DMS53 treated with DMSO at 0.1 percent for 48 hours (cell line): ENCODE measurements around the gene MYCBPAP.

Experiments
- DNase-seq: peaks from one replicate; lab custom pipeline; 2025; ENCODE audit not compliant: unreplicated experiment; lab: John Stamatoyannopoulos, UW

The MYCBPAP gene

DNA sequence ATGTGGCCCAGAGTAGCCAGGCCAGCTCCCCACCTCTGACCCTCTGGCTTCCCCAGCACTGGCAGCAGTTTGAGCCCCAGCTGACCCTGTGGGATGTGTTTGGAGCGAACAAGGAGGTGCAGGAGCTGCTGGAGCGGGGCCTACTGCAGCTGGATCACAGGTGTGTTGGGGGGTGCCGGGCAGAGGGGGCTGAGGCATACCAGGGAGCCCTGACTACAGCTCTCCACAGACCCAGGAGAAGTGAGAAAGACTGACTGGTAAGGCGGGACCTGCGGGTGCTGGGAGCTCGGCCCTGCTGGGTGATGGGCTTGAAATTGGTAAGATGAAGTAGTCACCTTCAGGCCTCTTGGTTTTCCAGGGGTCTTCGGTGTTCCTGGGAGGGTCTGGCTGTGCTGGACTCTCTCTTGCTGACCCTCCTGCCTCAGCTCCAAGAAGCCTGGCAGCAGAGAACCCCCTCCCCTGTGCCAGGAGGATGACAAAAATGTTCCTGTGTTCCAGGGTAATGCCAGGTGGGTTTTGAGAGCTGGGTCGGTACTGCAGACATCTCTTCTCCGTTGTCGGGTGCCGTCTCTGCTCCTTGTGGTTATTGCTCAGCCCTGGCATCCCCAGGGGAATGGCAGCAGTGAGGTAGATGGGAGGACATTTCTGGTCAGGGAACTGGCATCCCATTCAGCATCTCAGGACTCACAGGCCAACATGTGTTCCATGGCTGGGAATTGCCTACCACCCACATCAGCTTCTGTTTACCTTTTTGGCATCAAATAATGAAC lies 23.7 kb upstream of the MYCBPAP start:
- DNase-seq: no peak

DNA sequence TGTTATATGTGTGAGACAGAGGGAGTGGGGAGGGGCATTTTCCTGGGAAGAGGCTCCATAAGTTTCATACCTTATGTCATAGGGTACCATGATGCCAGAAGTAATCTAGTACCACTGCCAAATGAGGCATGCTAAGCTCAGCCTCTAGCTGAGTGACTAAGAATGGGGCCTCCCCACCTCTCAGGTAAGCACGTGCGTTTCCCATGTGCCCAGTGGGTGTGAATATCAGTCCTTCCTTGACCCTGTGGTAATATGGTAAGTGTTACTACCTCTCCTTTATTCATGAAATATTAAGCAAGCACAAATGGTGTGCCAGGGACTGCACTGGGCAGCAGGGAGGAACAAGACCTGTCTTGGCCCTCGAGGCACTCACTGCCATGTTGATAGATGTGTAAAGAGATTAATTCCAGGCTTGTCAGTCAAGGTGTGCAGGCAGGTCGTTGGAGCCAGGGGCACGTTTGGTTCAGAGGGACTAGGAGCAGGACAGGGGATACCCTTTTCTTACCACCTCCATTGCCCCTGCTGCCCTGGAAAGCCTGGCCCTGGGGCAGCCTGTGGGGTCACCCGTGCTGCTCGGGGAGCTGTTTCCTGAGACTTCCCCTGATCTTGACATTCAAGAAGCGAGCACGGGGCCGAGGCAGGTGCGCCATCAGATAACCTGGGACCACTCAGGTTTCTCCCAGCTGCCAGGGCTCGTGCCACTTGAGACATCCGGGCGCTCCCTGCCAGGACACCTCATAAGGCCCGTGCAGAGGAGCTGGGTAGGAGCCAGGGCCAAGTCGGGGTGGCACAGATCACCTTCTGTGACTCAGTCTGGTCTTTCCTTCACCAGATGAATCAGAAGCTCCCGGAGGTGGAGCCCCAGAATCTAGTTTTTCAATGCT lies 20.8 kb upstream of the MYCBPAP start:
- no peak for DNase-seq

DNA sequence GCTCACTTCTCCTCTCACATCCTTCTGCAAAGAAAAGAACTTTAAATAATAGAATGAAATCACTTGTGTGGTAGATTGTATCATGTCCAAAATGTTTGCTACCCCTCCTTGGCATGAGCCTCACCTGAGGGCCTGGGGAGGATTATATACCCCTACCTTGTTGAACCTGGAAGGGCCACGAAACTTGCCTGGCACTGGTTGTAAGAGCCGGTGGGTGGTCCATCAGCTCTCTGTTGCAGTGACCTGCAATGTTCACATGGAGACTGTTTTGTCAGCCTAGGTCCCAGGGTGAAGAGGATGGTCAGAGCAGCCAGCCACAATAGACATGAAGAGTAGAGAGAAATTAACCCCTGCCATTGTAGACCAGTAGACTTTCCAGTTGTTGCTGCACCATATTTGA lies 19.4 kb upstream of the MYCBPAP start:
- DNase-seq: no peak

DNA sequence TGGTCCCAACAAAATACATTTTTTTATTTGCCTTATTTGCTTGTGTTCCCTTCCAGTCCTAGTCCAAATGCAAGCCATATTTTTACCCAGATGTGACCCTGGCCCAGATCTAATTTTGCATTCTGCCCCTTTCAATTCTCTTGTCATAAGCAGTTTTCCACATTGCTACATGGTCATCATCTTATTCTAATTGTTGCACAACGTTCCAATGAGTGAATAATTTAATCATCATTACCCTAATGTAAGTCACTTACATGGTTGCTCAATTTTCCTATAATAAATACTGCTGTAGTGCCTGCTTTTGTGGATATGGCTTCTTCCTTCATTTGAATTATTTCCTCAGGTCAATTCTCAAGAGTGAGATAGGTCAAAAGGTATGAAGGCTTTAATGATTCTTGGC lies 16.7 kb upstream of the MYCBPAP start:
- DNase-seq: no peak

DNA sequence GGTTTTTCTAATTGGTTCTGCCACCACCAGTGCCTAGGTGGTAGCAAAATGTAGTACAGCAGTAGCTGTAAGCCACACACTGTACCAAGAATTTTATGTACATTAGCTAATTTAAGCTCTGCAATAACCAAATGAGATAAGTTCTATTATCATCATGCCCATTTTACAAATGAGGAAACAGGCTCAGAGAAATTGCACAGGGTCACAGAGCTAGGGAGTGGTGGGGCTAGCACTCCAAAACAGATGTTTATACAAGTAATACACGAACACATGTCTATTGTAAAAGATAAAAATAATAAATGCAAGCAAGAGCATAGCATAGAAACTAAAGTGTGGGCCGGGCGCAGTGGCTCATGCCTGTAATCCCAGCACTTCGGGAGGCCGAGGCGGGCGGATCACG lies 16.0 kb upstream of the MYCBPAP start:
- no peak for DNase-seq

DNA sequence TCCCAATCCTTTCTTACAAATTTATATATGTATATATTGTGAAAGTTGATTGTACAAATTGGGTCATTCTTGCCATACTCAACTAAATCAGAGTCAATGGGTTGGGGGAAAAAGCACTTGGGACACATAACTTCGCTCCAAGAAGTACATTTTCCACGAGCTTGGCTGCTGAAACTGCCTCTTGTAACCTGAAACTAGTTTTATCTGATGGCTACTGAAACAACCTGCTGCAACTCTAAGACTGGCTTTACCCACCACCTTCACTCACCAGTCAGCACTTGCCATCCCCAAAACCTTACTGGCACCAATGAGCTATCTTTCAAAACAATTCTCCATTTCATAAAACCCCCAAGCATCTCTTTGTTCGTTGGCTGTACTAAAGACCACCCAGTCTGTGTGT lies 14.5 kb upstream of the MYCBPAP start:
- no peak for DNase-seq

DNA sequence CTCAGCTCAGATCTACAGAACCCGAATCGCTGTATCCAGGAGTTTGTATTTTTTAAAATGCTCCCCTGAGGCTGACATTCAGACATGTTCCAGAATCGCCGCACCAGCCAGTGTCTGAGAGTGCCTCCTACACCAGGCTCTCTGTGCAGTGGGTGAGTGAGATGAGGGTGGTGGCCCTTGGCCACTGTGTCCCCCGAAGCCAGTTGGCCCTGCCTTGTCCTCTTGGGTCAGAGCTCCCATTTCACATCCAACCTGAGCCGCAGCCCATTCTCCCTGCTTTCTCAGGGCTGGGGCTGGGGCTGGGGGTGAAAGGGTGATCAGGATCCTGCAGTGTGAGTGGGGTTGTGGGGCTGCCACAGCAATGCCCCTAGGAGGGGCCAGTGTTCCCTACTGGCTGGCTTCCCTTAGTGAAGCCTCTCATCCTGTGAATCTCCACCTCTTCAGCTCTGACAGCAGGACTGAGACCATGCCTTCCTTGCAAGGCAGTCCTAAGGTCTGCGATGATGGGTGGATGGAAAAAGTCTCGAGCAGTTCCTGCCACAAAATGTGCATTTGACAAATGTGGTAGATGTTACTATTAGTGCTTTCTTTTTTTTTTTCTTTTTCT lies 12.9 kb upstream of the MYCBPAP start:
- no peak for DNase-seq

DNA sequence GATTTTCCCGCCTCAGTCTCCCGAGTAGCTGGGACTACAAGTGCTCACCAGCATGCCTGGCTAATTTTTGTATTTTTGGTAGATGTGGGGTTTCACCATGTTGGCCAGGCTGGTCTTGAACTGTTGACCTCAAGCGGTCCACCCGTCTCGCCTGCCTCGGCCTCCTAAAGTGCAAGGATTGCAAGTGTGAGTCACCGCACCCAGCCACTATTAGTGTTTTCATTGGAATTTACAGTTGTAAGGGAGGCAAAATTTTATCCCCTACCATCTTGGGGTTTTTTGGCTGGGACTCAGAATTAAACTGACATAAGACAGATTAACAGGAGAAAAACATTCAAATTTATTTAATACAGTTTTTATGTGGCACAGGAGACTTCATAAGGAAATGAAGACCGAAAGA lies 12.3 kb upstream of the MYCBPAP start:
- DNase-seq: no peak

DNA sequence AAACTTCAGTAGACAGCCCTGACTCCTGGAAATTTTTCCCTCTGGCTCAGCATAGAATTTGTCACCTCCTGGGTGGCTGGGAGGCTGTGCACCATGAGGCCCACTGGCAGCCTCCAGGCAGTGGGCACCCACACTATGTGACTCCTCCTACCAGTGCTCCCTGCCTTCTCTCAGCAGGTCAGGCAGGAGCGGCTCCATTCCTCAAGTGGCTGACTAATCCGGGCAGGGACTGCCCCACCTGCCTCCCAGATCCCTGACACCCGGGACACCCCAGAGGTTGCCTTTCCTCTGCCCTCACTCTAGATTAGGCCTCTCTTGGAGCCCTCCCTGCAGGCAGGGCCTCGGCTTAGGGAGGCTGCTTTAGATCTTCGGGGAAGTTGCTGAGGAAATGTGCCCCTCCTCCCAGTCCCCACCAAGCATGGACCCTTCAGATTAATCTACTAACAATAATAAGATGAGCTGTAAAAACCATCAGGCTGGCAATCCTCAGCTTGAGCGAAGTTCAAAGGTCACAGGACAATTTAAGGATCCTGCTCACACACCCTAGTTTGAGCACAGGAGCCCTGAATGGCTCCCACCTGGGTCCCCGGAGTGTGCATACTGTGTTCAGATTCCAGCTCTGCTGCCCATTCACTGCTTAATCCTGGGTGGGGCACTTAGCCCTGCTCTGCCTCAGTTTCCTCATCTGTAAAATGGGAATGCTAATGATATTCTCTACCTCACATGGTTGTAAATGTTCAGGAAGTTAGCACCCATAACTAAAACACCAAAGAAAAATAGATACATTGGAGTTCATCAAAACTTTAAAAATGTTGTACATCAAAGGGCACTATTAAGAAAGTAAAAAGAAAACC lies 10.0 kb upstream of the MYCBPAP start:
- peak; percentile 42 for DNase-seq

DNA sequence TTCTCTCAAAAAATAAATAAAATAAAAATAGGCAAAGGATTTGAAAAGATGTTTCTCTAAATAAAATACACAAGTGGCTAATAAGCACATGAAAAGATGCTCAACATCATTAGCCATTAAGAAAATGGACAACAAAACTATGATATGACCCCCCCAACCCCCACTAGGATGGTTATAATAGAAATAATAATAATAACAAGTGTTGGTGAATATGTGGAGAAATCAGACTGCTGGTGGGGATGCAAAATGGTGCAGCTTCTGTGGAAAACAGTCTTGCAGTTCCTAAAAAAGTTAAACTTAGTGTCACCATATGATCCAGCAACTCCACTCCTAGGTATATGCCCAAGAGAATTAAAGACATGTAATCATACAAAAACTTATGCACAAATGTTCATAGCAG lies 9.0 kb upstream of the MYCBPAP start:
- no peak for DNase-seq

DNA sequence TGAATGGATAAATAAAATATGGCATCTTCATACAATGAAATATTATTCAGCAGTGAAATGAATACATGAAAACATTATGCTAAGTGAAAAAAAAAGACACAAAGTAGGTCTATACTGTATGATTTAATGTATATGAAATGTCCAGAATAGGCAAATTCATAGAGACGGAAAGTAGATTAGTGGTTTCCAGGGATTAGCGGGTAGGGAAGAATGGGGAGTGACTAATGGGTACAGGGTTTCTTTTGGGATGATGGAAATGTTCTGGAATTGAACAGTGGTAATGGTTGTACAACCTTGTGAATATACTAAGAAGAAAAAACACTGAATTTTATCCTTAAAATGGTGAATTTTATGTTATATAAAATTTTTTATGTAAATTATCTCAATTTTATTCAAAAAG lies 8.5 kb upstream of the MYCBPAP start:
- DNase-seq: no peak

DNA sequence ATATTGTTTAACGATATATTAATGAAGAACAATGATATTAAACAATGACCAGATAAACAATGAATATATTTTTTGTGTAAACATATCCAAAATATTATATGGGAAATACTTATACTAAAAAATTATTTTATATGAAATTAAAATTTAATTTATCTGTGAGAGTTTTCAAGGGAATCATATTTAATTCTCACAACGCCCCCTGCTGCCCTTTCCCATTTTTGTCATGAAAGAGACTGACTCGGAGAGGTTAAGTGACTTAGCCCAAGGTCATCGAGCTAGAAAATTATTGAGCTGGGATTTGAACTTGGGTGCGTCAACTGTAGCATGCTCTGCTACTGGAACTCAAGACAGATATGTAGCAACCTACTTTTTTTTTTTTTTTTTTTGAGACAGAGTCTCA lies 7.2 kb upstream of the MYCBPAP start:
- DNase-seq: no peak

DNA sequence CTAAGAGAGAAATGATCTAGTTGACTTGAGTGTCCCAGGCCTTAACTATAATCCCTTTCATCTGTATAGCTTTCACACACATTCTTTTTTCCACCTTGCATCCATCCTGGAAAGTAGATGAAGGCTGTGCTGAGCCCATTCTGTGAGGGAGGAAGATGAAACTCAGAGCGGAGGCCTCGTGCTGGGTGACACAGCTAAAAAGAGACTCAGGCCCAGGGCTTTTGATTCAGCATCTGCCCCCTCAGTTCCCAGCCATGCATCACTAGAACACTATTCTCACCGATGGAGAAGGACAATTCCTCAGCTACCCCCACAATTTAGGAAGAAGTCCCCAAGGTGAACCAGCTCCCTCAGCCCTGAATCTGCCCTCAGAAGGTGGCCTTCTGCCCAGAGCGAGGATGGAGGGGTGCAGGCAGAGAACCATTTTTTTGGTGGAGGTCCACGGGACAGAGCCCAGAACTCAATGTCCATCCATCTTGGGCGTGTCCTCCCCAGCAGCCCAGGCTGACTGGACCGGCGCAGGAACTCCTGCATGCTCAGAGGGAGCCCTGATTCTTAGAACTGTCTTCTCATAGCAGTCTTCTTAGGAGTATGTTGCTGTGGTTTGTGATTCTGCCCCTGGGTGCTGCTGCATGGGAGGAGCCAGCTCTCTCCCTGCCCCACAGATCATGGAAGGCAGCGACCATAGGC lies 5.8 kb upstream of the MYCBPAP start:
- no peak for DNase-seq

DNA sequence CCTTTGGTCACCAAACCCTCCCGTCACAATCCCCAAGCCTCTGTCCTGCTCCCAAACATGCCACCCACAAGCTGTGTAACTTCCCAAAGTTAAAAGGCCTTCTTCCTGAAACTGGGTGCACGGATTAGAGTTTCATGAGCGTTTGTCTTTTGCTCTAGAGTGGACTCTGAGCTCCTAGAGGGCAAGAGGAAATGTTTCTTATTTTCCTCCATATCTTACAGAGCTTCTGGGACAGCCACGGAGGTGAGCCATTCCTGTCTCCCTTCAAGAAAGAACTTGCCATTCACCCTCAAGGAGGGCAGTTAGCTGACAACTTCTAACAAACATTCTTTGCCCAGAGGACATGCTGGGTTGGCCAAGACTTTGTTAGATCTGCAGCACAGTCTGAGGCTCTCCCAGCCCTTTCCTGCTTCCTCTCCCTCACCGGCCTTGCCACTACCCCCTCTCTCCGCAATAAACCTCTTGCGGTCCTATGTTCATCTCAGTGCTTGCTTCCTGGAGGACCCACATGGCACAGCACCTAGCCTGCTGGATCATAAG lies 2.6 kb upstream of the MYCBPAP start:
- no peak for DNase-seq

DNA sequence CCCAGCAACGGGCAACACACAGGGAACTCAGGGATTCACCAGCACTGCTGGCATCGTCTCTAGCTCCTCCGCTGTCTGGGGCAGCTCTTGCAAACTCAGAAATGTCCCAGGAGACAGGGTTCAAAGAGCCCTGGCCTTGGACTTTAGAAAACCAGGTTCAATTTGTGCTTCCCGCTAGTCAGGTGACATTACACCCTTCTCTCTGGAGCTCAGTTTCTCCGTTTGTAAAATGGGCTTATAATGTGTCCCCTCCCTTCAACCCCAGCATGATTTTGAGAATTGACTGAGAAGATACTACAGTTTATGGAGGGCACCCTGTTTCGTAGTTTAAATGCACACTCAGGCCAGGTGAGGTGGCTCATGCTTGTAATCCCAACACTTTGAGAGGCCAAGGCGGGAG lies 1.9 kb upstream of the MYCBPAP start:
- no peak for DNase-seq

DNA sequence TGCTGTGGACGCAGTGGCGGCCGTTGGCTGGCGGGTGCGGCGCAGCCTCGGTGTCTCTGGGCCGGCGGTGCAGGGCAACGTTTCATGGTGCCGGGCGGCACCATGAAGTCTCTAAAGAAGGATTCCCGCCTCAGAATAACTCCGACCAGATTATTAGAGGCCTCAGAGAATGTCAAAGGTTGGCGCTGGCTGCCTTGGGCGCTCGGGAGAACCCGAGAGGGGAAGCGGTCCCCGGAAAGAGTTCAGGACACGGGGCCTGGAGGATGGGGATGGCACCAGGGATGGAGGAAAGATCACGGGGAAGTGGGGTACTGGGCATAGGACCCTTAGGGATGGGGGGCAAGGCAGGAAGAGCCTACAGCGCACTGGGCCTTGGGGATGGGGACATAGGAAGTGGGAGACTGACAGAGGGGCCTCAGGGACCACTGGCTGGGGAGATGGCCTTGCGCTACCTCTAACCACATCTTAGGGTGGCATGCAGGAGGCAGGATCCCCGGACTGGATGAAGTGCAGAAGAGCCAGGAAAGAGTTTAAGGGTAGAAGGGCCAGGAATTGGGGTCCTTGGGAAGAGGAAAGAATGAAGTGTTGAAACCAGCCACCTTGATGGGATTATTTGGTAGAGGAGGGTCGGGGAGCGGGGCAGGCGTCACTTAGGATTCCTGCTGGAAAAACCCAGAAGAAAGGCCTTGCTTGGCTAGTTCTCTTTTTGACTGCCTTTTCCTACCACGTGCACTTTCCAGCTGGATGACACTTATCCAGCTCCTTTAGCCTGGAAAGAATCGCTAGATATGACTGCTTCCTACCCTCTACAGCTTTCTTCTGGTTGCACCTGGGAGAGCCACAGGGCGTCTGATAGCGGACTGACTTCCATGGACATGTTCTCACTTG lies 578 bp downstream of the MYCBPAP start:
- DNase-seq: no peak

DNA sequence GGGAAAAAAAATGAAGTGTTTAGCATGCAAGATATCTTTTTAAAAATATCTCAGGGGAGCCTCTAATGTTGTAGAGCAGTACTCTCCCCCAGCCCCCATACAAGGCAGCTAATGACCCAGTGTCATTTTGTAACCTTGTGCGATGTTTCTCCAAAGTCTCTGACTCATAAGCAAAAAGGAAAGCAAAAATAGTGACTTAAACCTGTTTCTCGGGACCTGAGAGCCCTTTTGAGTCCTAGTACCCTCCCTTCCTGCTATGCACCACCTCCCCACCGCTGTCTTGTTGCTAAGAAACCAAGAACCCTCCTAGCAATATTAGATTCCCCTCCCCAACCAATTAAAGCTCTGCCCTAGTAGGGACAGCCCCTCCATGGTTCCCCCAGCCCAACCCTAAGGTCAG lies 2.8 kb downstream of the MYCBPAP start:
- no peak for DNase-seq

DNA sequence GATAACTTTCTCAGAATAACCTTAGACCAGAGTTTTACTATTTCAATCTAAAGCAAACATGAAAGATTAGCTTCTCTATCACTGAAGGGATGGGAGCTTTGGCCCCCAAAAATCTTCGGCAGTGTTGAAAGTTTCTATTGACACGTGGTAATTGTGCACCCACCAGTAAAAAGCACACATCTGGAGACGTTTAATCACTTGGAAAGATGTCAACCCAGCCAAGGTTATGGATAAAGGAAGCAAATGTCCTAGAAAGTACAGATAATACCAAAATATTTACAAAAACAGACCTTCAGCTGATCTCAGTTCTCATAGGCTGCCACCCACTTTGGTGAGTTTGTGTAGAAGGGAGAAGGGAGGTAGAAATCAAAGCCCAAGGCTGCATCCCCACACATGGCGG lies 5.3 kb downstream of the MYCBPAP start:
- no peak for DNase-seq

DNA sequence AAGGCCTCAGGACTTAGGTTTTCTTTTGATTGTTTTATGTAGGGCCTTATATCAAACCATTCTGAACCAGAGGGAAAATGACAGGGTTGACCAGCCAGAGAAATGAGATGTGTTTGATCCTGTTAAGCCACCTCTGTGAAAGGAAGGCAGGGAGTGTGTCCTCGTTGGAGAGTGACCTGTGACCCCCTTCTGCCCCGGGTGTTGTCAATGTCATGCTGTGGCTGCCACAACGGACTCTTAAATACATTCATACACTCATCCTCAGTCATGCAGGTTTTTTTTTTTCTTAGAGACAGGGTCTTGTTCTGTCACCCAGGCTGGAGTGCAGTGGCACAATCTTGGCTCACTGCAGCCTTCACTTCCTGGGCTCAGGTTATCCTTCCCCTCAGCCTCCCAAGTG lies 6.1 kb downstream of the MYCBPAP start:
- no peak for DNase-seq
